Activated naive CD4-positive, alpha-beta T cell treated with anti-CD3 and anti-CD28 coated beads, Interleukin-2, amount 10 ng/mL, durations not matched to agents 5 hours and 36 hours (primary cell): ENCODE data around the gene SCGB1D4. TPM values are rescaled to one million over a fixed set of nuclear protein-coding genes. Genes with fewer than 3 reads are reported as not detected.

Source experiments
- total RNA-seq, 2 experiments: library from RNA; stranded (reverse); gene quantifications; one replicate each; pipeline ENCODE4 v1.2.3, GENCODE V29; 2021

Gene SCGB1D4
- total RNA-seq: not detected

GRCh38 chr11:62298975-62299374, at the start of gene SCGB1D4:
Gene SCGB1D4, minus strand, starts transcription at chr11:62299075. Its CDS starts 65 bp downstream, at chr11:62299010.

GRCh38 chr11:62337303-62338181, 38.7 kb upstream of the SCGB1D4 start, which contains the start of gene ASRGL1:
Gene ASRGL1, plus strand, starts transcription at chr11:62337448. Its CDS starts 530 bp downstream, at chr11:62337978.

GRCh38 chr11:62269654-62270278, 29.1 kb downstream of the SCGB1D4 start, which contains the start of gene SCGB2A2:
Gene SCGB2A2, plus strand, starts transcription at chr11:62270158. Its CDS starts 59 bp downstream, at chr11:62270217.

Other genes with a start within 250 kb of the SCGB1D4 start
- gene INCENP, start 175.1 kb downstream of the SCGB1D4 start, total RNA-seq: 100 to 1,000 TPM; 136 to 137 TPM
- not detected for gene SCGB1D1, start 108.9 kb downstream of the SCGB1D4 start, total RNA-seq
- not detected for gene SCGB2A1, start 90.4 kb downstream of the SCGB1D4 start, total RNA-seq
- gene SCGB1D2, start 56.8 kb downstream of the SCGB1D4 start, total RNA-seq: not detected
- not detected for gene SCGB2A2, start 28.9 kb downstream of the SCGB1D4 start, total RNA-seq
- 1 to 10 TPM; 8.0 to 9.2 TPM for gene ASRGL1, start 38.4 kb upstream of the SCGB1D4 start, total RNA-seq
- gene SCGB1A1, start 120.0 kb upstream of the SCGB1D4 start, total RNA-seq: not detected
- 100 to 1,000 TPM in 1 of 2 experiments, 10 to 100 TPM in 1; 96.0 to 111 TPM for gene AHNAK, start 247.7 kb upstream of the SCGB1D4 start, total RNA-seq